Esophagus (tissue), 2 donors: ENCODE measurements around the gene UGT2A1. TPM values are rescaled to one million over a fixed set of nuclear protein-coding genes. Genes with fewer than 3 reads are reported as not detected.
"Not testable (repeated sequence)": the region's sequence is repeated elsewhere in the genome, so short reads cannot be mapped to it uniquely, and the experiment has no call there.

Experiments used
- H3K27ac ChIP-seq, 2 donors: one replicate each; pipeline ENCODE4 v1.5.1; 2013; ENCODE audit warnings: low read depth in 2 of 2, mild to moderate bottlenecking in 2 of 2, inconsistent platforms in 1 of 2, low read length in 1 of 2, moderate library complexity in 1 of 2
- H3K27me3 ChIP-seq, 2 donors: one replicate each; pipeline ENCODE4 v1.6.1; 2013; ENCODE audit warnings: low read length in 2 of 2, control low read depth in 1 of 2, mild to moderate bottlenecking in 1 of 2; ENCODE audit not compliant: insufficient read depth in 2 of 2, control insufficient read depth in 1 of 2
- H3K36me3 ChIP-seq, 2 donors: one replicate each; pipeline ENCODE4 v1.6.1; 2013; ENCODE audit warnings: low read length in 1 of 2; ENCODE audit not compliant: control insufficient read depth in 2 of 2, insufficient read depth in 2 of 2
- H3K4me1 ChIP-seq, 2 donors: one replicate each; pipeline ENCODE4 v1.6.1; 2013; ENCODE audit warnings: low read length in 1 of 2; ENCODE audit not compliant: control insufficient read depth in 2 of 2, insufficient read depth in 2 of 2
- H3K4me3 ChIP-seq, 2 donors: one replicate each; pipeline ENCODE4 v1.5.1; 2013; ENCODE audit warnings: low read length in 2 of 2, mild to moderate bottlenecking in 2 of 2, low read depth in 1 of 2, moderate library complexity in 1 of 2
- H3K9me3 ChIP-seq, 2 donors: one replicate each; pipeline ENCODE4 v1.6.1; 2013; ENCODE audit warnings: mild to moderate bottlenecking in 2 of 2, low read depth in 1 of 2, low read length in 1 of 2, moderate library complexity in 1 of 2; ENCODE audit not compliant: control insufficient read depth in 2 of 2, insufficient read depth in 1 of 2
- WGBS, 2 donors: extraction: QIAGEN DNeasy Blood & Tissue Kit; methylation state at CpG; one replicate each; pipeline ENCODE4 v1.1.7; 2013; 5-methylcytosine and 5-hydroxymethylcytosine counted together
- polyA plus RNA-seq, 2 donors: library from polyadenylated mRNA; stranded (reverse); fragments of 200-250 nt; gene quantifications; one replicate each; pipeline ENCODE4 v1.2.3, GENCODE V29; 2013
- donor health status: healthy with polysubstance abuse.
- donor health status: Bipolar disorder and iron deficiency.

UGT2A1 gene
- polyA plus RNA-seq = under 1 TPM in 1 of 2 donors, not detected in 1; 0.01 TPM

DNA sequence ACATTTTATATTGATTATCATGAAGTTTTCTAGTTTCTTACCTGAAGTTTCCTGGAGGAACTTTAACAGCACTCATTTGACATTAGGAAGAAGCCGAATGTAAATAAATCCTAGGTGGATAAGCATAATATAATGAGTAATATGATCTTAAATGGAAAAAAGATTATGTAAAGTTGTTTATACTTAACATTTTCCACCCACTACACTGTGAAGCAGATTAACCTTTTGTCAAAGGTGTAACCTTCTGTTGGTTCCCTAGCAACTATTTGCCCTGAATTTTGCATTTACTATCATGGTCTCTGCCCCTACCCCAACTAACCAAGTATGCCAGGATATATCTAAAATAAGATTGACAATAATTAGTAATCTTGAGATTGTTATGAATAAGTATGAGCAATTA lies at the start of gene UGT2A1:
UGT2A1 (minus strand) TSS at position 101 of the 400 bp plus-strand sequence. CDS start 5,603 bp downstream, outside the sequence.
- Histone ChIP-seq H3K4me3 (no peak within 1 kb of the TSS), H3K27ac (no peak within 1 kb of the TSS), H3K36me3 (no peaks in the 10 kb centered on the region), H3K4me1 (no peaks in the 10 kb centered on the region), H3K27me3 (no peaks in the 10 kb centered on the region), H3K9me3 (no peaks in the 10 kb centered on the region)
- WGBS, 2 donors = 71 to 77% methylated on average over 1 of the region's 1 CpG

DNA sequence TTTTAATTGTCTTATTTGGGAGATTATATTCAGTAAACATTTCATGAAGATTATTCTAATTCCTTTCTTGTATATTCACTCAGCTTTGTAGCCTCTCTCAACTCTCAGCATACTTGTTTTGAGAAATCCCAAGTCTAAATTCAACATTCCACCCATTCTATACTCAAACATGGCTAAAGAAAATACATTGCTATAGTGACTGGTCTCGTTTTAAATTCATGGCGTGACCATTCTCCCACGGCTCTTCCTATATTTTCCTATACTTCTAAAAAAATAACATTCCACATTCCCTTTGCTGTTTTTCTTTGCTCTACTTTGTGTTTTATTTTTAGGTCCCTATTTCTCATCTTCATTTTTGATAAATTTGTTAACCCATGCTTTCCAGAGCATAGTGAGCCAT lies 49.2 kb upstream of the UGT2A1 start:
- no peaks in the 10 kb centered on the region for H3K4me1 ChIP-seq
- H3K27ac ChIP-seq = no peak overlapping the region
- H3K27me3 ChIP-seq = no peaks in the 10 kb centered on the region
- H3K4me3 ChIP-seq = no peak overlapping the region
- no peaks in the 10 kb centered on the region for H3K36me3 ChIP-seq
- 92 to 94% methylated on average over 3 of the region's 3 CpGs for WGBS, 2 donors
- H3K9me3 ChIP-seq = peaks cover 0 to 5% of the 10 kb centered on the region in 2 donors

DNA sequence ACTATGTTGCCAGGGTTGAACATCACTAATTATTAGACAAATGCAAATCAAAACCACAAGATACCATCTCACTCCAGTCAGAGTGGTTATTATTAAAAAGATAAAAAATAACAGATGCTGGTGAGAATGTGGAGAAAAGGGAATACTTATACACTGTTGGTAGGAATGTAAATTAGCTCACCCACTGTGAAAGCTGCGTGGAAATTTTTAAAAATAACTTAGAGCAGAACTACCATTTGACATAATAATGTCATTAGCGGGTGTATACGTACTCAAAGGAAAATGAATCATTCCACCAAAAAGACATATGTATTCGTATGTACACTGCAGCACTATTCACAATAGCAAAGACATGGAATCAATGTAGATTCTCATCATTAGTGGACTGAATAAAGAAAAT lies 48.6 kb upstream of the UGT2A1 start:
- no peaks in the 10 kb centered on the region for H3K36me3 ChIP-seq
- H3K27me3 ChIP-seq = no peaks in the 10 kb centered on the region
- H3K27ac ChIP-seq = no peak overlapping the region
- H3K4me1 ChIP-seq = no peaks in the 10 kb centered on the region
- WGBS, 2 donors = 86 to 87% methylated on average over 4 of the region's 4 CpGs
- H3K4me3 ChIP-seq = no peak overlapping the region
- H3K9me3 ChIP-seq = peaks cover 0 to 5% of the 10 kb centered on the region in 2 donors

DNA sequence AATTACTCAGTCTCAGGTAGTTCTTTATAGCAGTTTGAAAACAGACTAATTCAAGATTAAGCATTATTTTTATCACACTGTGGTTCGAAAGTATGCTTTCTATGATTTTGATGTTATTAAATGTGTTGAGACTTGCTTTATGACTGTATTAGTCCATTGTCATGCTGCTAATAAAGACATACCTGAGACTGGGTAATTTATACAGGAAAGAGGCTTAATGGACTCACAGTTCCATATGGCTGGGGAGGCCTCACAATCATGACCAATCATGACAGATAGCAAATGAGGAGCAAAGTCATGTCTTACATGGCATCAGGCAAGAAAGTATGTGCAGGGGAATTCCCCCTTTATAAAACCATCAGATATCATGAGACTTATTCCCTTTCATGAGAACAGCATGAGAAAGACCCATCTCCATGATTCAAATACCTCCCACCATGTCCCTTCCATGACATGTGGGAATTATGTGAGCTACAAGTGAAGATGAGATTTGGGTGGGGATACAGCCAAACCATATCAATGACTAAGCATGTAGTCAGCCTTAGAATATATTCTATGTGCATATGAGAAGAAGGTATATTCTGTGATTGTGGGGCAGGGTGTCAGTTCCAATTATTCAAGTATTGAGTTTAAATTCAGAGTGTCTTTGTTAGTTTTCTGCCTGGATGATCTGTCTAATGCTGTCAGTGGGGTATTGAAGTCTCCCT lies 44.6 kb upstream of the UGT2A1 start:
- H3K27me3 ChIP-seq = no peaks in the 10 kb centered on the region
- no peak overlapping the region for H3K4me3 ChIP-seq
- H3K27ac ChIP-seq = no peak overlapping the region
- H3K4me1 ChIP-seq = no peaks in the 10 kb centered on the region
- H3K36me3 ChIP-seq = no peaks in the 10 kb centered on the region
- WGBS, 2 donors = 75 to 88% methylated on average over 1 of the region's 1 CpG
- H3K9me3 ChIP-seq = peaks cover 0 to 5% of the 10 kb centered on the region in 2 donors

DNA sequence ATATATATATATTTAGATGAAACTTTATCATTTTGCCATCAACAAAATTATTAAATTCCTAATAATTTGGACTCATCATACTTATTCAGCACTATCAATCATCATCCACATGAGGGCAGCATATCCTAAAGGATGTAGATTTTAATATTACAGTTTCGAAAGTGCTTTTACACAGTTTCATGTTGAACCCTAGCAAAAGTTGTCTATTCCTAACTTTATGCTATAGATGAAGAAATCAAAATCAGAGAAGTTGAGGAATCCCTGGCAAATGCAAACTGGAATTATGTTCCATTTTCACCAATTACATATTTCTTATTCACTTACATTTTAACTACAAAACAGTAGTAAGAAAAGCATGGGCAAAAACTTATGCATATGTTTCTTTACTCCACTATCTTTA lies 36.6 kb upstream of the UGT2A1 start:
- no peak overlapping the region for H3K27ac ChIP-seq
- no peaks in the 10 kb centered on the region for H3K9me3 ChIP-seq
- 0 to 2% methylated on average over 1 of the region's 1 CpG for WGBS, 2 donors
- H3K36me3 ChIP-seq = no peaks in the 10 kb centered on the region
- no peak overlapping the region for H3K4me3 ChIP-seq
- H3K4me1 ChIP-seq = no peaks in the 10 kb centered on the region
- H3K27me3 ChIP-seq = no peaks in the 10 kb centered on the region

DNA sequence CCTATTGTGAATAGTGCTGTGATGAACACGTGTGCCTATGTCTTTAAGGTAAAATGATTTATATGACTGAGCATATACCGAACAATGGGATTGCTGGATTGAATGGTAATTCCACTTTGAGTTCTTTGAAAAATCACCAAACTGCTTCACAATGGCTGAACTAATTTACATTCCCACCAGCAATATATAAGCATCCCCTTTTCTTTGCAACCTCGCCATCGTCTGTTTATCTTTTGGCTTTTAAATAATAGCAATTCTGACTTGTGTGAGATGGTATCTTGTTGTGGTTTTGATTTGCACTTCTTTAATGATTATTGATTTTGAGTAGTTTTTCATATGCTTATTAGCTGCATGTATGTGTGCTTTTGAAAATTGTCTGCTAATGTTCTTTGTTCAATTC lies 31.8 kb upstream of the UGT2A1 start:
- no peaks in the 10 kb centered on the region for H3K27me3 ChIP-seq
- no peaks in the 10 kb centered on the region for H3K36me3 ChIP-seq
- no peaks in the 10 kb centered on the region for H3K9me3 ChIP-seq
- H3K4me3 ChIP-seq = no peak overlapping the region
- WGBS, 2 donors = 67 to 68% methylated on average over 4 of the region's 4 CpGs
- H3K4me1 ChIP-seq = no peaks in the 10 kb centered on the region
- no peak overlapping the region for H3K27ac ChIP-seq

DNA sequence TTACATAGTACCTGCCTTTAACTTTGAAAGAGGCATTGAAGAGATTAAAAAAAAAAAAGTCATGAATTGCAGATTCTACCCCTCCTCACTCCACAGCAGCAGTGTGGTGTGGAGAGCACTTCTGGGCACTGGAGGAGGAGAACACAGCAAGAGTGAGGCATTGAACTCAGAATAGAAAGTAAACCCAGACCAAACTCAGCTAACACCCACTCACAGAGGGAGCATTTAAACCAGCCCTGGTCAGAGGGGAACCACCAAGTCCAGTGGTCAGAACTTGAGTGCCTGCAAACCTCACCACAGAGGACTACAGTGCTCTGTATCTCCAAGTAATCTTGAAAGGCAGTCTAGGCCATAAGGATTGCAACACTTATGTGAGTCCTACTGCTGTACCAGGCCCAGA lies 15.6 kb upstream of the UGT2A1 start:
- no peak overlapping the region for H3K4me3 ChIP-seq
- no peaks in the 10 kb centered on the region for H3K27me3 ChIP-seq
- no peaks in the 10 kb centered on the region for H3K4me1 ChIP-seq
- H3K36me3 ChIP-seq = no peaks in the 10 kb centered on the region
- H3K27ac ChIP-seq = no peak overlapping the region
- no peaks in the 10 kb centered on the region for H3K9me3 ChIP-seq

DNA sequence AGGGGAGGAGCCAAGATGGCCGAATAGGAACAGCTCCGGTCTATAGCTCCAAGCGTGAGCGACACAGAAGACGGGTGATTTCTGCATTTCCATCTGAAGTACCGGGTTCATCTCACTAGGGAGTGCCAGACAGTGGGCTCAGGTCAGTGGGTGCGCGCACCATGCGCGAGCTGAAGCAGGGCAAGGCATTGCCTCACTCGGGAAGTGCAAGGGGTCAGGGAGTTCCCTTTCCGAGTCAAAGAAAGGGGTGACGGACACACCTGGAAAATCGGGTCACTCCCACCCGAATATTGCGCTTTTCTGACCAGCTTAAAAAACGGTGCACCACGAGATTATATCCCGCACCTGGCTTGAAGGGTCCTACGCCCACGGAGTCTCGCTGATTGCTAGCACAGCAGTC lies 11.0 kb upstream of the UGT2A1 start:
- WGBS, 2 donors = 90 to 94% methylated on average over 19 to 22 of the region's 22 CpGs
- not testable (repeated sequence) for H3K4me3 ChIP-seq, H3K9me3 ChIP-seq

DNA sequence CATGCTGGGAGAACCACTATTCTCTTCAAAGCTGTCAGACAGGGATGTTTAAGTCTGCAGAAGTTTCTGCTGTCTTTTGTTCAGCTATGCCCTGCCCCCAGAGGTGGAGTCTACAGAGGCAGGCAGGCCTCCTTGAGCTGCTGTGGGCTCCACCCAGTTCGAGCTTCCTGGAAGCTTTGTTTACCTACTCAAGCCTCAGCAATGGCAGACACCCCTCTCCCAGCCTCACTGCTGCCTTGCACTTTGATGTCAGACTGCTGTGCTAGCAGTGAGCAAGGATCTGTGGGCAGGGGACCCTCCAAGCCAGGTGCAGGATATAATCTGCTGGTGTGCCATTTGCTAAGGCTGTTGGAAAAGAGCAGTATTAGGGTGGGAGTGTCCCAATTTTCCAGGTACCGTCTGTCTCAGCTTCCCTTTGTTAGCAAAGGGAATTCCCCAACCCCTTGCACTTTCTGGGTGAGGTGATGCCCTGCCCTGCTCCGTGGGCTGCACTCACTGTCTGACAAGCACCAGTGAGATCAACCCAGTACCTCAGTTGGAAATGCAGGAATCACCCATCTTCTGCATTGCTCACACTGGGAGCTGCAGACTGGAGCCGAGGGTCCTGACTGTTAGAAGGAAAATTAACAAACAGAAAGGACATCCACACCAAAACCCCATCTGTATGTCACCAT lies 8.2 kb upstream of the UGT2A1 start:
- H3K9me3 ChIP-seq, H3K27ac ChIP-seq, H3K27me3 ChIP-seq, H3K36me3 ChIP-seq, H3K4me1 ChIP-seq, H3K4me3 ChIP-seq: not testable (repeated sequence)
- 43 to 57% methylated on average over 4 of the region's 4 CpGs for WGBS, 2 donors

More for the DNA sequence above, 11.0 kb upstream of the UGT2A1 start:
- H3K27ac ChIP-seq, H3K27me3 ChIP-seq, H3K4me1 ChIP-seq, H3K36me3 ChIP-seq: not testable (repeated sequence)

DNA sequence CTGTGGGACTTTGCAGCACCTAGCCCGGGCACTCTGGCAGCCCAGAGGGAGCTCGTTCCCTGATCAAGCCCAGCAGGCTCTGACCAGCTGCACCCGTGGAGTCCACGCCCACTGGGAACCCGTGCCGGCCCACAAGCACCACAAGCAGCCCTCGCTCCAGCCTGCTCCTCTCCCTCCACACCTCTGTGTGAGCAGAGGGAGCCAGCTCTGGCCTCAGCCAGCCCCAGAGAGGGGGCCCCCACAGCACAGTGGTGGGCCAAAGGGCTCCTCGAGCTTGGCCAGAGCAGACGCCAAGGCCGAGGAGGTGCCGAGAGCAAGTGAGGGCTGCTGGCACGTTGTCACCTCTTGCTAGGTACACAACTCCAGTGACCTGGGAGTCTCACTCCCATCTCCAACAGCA lies 5.1 kb upstream of the UGT2A1 start:
- Histone ChIP-seq H3K36me3 (no peaks in the 10 kb centered on the region), H3K9me3 (no peaks in the 10 kb centered on the region), H3K27ac (no peak overlapping the region), H3K4me3 (no peak overlapping the region), H3K4me1 (no peaks in the 10 kb centered on the region), H3K27me3 (no peaks in the 10 kb centered on the region)
- WGBS, 2 donors = 88 to 94% methylated on average over 12 of the region's 12 CpGs
